ENCODE results near the gene NPW. TPM values are rescaled to one million over a fixed set of nuclear protein-coding genes. Genes with fewer than 3 reads are reported as not detected.

The NPW gene
- total and polyA plus RNA-seq, 9 of the 15 experiments (the other 6 are each of a cell fraction or from before 2014, with no cell fraction given): 0.14 to 4.0 (median 2.6) TPM; not detected in 4

DNA sequence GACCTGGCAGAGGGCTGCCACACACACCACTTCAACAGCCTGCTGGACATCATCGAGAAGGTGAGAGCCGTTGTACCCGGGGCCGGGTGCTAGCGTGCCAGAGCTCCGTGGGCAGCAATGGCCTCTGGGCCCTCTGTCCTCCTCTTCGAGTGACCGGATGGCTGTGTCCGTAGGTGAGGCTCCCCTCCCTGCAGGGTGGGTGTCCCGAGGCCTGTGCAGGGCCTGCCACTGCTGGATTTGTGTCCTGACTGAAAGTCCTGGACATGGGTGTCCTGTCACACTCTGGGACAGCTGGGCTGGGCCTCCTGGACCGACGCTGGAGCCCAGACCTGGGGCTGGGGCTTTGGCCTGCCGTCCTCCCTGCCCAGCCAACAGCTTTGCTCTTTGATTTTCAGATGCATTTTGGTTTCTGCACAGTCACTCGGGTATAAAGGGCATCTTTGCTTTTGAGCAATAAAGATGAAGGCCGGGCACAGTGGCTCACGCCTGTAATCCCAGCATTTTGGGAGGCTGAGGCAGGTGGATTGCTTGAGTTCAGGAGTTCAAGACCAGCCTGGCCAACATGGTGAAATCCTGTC, 44.9 kb downstream of the NPW start (continued):
- no peak for TF ChIP-seq TRIM25 (IDR thresholded peaks at IDR 0.05; ENCODE audit: borderline replicate concordance)
- TF ChIP-seq STAT6 (CRISPR knock-in tag; IDR thresholded peaks at IDR 0.05): no peak
- TF ChIP-seq ZNF146 (CRISPR knock-in tag; IDR thresholded peaks at IDR 0.05; ENCODE audit: unreplicated experiment): no peak
- no peak for TF ChIP-seq YBX1 (IDR thresholded peaks at IDR 0.05)
- TF ChIP-seq POLR2G (IDR thresholded peaks at IDR 0.05; ENCODE audit: low read depth, low read length): 0 out of 2 replicates have a peak, but pooled peaks have one; percentile 35

- TF ChIP-seq RBM25 (IDR thresholded peaks at IDR 0.05; ENCODE audit: low read depth, low read length, severe bottlenecking): no peak
- TF ChIP-seq ZNF146 (CRISPR knock-in tag; IDR thresholded peaks at IDR 0.05; ENCODE audit: unreplicated experiment): peak; percentile 99
- peaks cover 43% of the 10 kb centered on the region; the same call in 2 of the 3 replicates for H3K36me3 ChIP-seq (ENCODE audit: control insufficient read depth, insufficient read depth, low read length)
- no peaks in the 10 kb centered on the region for H3K27me3 ChIP-seq (ENCODE audit: control insufficient read depth in 2 of 2, insufficient read depth in 2 of 2, low read length in 2 of 2)
- H3K27ac ChIP-seq (ENCODE audit: extremely low read depth, low read depth, low read length): no peak overlapping the region
- ChIA-PET POLR2A (interaction anchor here (0.8 to 1.2 kb wide), 2 partner anchors 13 to 19 kb away, joined by 3 to 5 read pairs; no protein-coding TSS in a partner anchor), CTCF (ENCODE audit: low intra/inter-chr PET ratio) (no interaction called here)
- no peaks in the 10 kb centered on the region for H3K79me2 ChIP-seq (ENCODE audit: control insufficient read depth, insufficient read depth, low read length)
- H3K9me1 ChIP-seq (ENCODE audit: control insufficient read depth, insufficient read depth, low read length): no peaks in the 10 kb centered on the region
- H4K20me1 ChIP-seq (replicated peaks; ENCODE audit: control insufficient read depth, insufficient read depth, low read length): no peaks in the 10 kb centered on the region
- BruUV-seq (replicated peaks): no TSS peak
- WGBS (ENCODE audit: insufficient coverage, low coverage, missing lambda C conversion rate): 96% methylated on average over 11 of the region's 11 CpGs
- H2AFZ ChIP-seq (ENCODE audit: low read depth, low read length): no peak overlapping the region
- ATAC-seq (no peak), FAIRE-seq (no peak), DNase-seq (ENCODE audit: extremely low read depth in 1 of 4, low spot score in 3 of 4) (no peak)
- in situ Hi-C loops (cut with MboI): no loop called here
- intact Hi-C loops (cut with micrococcal nuclease): no loop called here
- no peak overlapping the region for H3K4me2 ChIP-seq (ENCODE audit: insufficient read depth, low read length)
- H3K9ac ChIP-seq (ENCODE audit: insufficient read depth in 1 of 2, low read depth in 2 of 2, low read length in 2 of 2): no peak overlapping the region
- H3K4me1 ChIP-seq (replicated peaks in 1 of 2; ENCODE audit: control insufficient read depth in 2 of 2, insufficient read depth in 2 of 2, low read length in 2 of 2): peaks cover 0 to 10% of the 10 kb centered on the region in 2 experiments; a peak in 2 of 5 replicates
- H3K4me3 ChIP-seq: no peak overlapping the region
- H3K9me3 ChIP-seq (replicated peaks; ENCODE audit: control insufficient read depth, insufficient read depth, low read depth, low read length): no peaks in the 10 kb centered on the region
Measured at GRCh38 chr16:2066139-2066538, 46.6 kb downstream of the NPW start.

Small RNA genes lying within 50 kb of the gene (small RNA-seq; reads per million reads assigned to genes)
- not detected for gene AC005363.2
- gene RN7SL219P: not detected

Other genes starting within 250 kb of the NPW start
Only the 7 nearest of the 34 such genes appear.
- not detected in 2 replicates for gene NOXO1, start 38.3 kb upstream of the NPW start, total RNA-seq (2014; rRNA removed)
- gene NOXO1, start 38.3 kb upstream of the NPW start, total RNA-seq (2014; rRNA removed; fragmentation: Illumina TruSeq; extraction: Trizol): not detected in 2 replicates
- not detected in 2 replicates for gene NOXO1, start 38.3 kb upstream of the NPW start, total RNA-seq (2015; rRNA removed; fragmentation: Illumina TruSeq; extraction: Trizol)
- not detected in 2 replicates for gene NOXO1, start 38.3 kb upstream of the NPW start, total RNA-seq (2021)
- not detected in 2 replicates for gene NOXO1, start 38.3 kb upstream of the NPW start, polyA plus RNA-seq (2011; rRNA removed)
- gene NOXO1, start 38.3 kb upstream of the NPW start, polyA plus RNA-seq (2014; fragmentation: Illumina TruSeq; extraction: Trizol): not detected in 2 replicates
- gene NOXO1, start 38.3 kb upstream of the NPW start, polyA plus RNA-seq (2014; fragmentation: Nextera tagmentation; extraction: Ambion mirVana): not detected
- gene NOXO1, start 38.3 kb upstream of the NPW start, polyA plus RNA-seq (2014; rRNA removed): not detected in 2 replicates
- gene GFER, start 35.6 kb upstream of the NPW start, total RNA-seq (2014; rRNA removed): 46.2 and 67.8 TPM in 2 replicates
- 10.1 and 15.6 TPM in 2 replicates for gene GFER, start 35.6 kb upstream of the NPW start, total RNA-seq (2014; rRNA removed; fragmentation: Illumina TruSeq; extraction: Trizol)
- gene GFER, start 35.6 kb upstream of the NPW start, total RNA-seq (2015; rRNA removed; fragmentation: Illumina TruSeq; extraction: Trizol): 22.9 and 26.3 TPM in 2 replicates
- 53.7 and 54.7 TPM in 2 replicates for gene GFER, start 35.6 kb upstream of the NPW start, total RNA-seq (2021)
- gene GFER, start 35.6 kb upstream of the NPW start, polyA plus RNA-seq (2011; rRNA removed): 16.5 and 28.7 TPM in 2 replicates
- gene GFER, start 35.6 kb upstream of the NPW start, polyA plus RNA-seq (2014; fragmentation: Illumina TruSeq; extraction: Trizol): 19.8 and 24.3 TPM in 2 replicates
- 1 to 10 TPM; 4.3 to 5.1 TPM for gene GFER, start 35.6 kb upstream of the NPW start, polyA plus RNA-seq (2014; fragmentation: Nextera tagmentation; extraction: Ambion mirVana)
- gene GFER, start 35.6 kb upstream of the NPW start, polyA plus RNA-seq (2014; rRNA removed): 45.4 and 46.8 TPM in 2 replicates
- gene SYNGR3, start 29.8 kb upstream of the NPW start, total RNA-seq (2014; rRNA removed): 69.2 and 110 TPM in 2 replicates
- 17.8 and 20.7 TPM in 2 replicates for gene SYNGR3, start 29.8 kb upstream of the NPW start, total RNA-seq (2014; rRNA removed; fragmentation: Illumina TruSeq; extraction: Trizol)
- 24.4 and 28.6 TPM in 2 replicates for gene SYNGR3, start 29.8 kb upstream of the NPW start, total RNA-seq (2015; rRNA removed; fragmentation: Illumina TruSeq; extraction: Trizol)
- gene SYNGR3, start 29.8 kb upstream of the NPW start, total RNA-seq (2021): 61.9 and 68.8 TPM in 2 replicates
- gene SYNGR3, start 29.8 kb upstream of the NPW start, polyA plus RNA-seq (2011; rRNA removed): 36.3 and 38.3 TPM in 2 replicates
- 41.5 and 44.1 TPM in 2 replicates for gene SYNGR3, start 29.8 kb upstream of the NPW start, polyA plus RNA-seq (2014; fragmentation: Illumina TruSeq; extraction: Trizol)
- gene SYNGR3, start 29.8 kb upstream of the NPW start, polyA plus RNA-seq (2014; fragmentation: Nextera tagmentation; extraction: Ambion mirVana): 1 to 10 TPM; 3.7 to 4.4 TPM
- gene SYNGR3, start 29.8 kb upstream of the NPW start, polyA plus RNA-seq (2014; rRNA removed): 47.7 and 69.1 TPM in 2 replicates
- gene ZNF598, start 10.0 kb upstream of the NPW start, total RNA-seq (2014; rRNA removed): 39.7 and 50.2 TPM in 2 replicates
- gene ZNF598, start 10.0 kb upstream of the NPW start, total RNA-seq (2014; rRNA removed; fragmentation: Illumina TruSeq; extraction: Trizol): 9.7 and 11.1 TPM in 2 replicates
- gene ZNF598, start 10.0 kb upstream of the NPW start, total RNA-seq (2015; rRNA removed; fragmentation: Illumina TruSeq; extraction: Trizol): 29.6 and 33.6 TPM in 2 replicates
- gene ZNF598, start 10.0 kb upstream of the NPW start, total RNA-seq (2021): 114 and 115 TPM in 2 replicates
- 17.1 and 28.0 TPM in 2 replicates for gene ZNF598, start 10.0 kb upstream of the NPW start, polyA plus RNA-seq (2011; rRNA removed)
- gene ZNF598, start 10.0 kb upstream of the NPW start, polyA plus RNA-seq (2014; fragmentation: Illumina TruSeq; extraction: Trizol): 30.3 and 61.9 TPM in 2 replicates
- under 1 TPM; 0.11 to 0.39 TPM for gene ZNF598, start 10.0 kb upstream of the NPW start, polyA plus RNA-seq (2014; fragmentation: Nextera tagmentation; extraction: Ambion mirVana)
- gene ZNF598, start 10.0 kb upstream of the NPW start, polyA plus RNA-seq (2014; rRNA removed): 77.4 and 97.5 TPM in 2 replicates
- 23.4 and 34.2 TPM in 2 replicates for gene NHERF2, start 7.1 kb downstream of the NPW start, total RNA-seq (2014; rRNA removed)
- gene NHERF2, start 7.1 kb downstream of the NPW start, total RNA-seq (2014; rRNA removed; fragmentation: Illumina TruSeq; extraction: Trizol): 2.0 and 2.6 TPM in 2 replicates
- gene NHERF2, start 7.1 kb downstream of the NPW start, total RNA-seq (2015; rRNA removed; fragmentation: Illumina TruSeq; extraction: Trizol): 11.2 and 12.9 TPM in 2 replicates
- 42.0 and 44.1 TPM in 2 replicates for gene NHERF2, start 7.1 kb downstream of the NPW start, total RNA-seq (2021)
- gene NHERF2, start 7.1 kb downstream of the NPW start, polyA plus RNA-seq (2011; rRNA removed): 12.5 and 16.4 TPM in 2 replicates
- 8.5 and 24.9 TPM in 2 replicates for gene NHERF2, start 7.1 kb downstream of the NPW start, polyA plus RNA-seq (2014; fragmentation: Illumina TruSeq; extraction: Trizol)
- gene NHERF2, start 7.1 kb downstream of the NPW start, polyA plus RNA-seq (2014; fragmentation: Nextera tagmentation; extraction: Ambion mirVana): under 1 TPM; 0.15 to 0.38 TPM
- gene NHERF2, start 7.1 kb downstream of the NPW start, polyA plus RNA-seq (2014; rRNA removed): 29.4 and 29.5 TPM in 2 replicates
- 58.8 and 76.7 TPM in 2 replicates for gene NTHL1, start 28.0 kb downstream of the NPW start, total RNA-seq (2014; rRNA removed)
- 3.6 and 6.7 TPM in 2 replicates for gene NTHL1, start 28.0 kb downstream of the NPW start, total RNA-seq (2014; rRNA removed; fragmentation: Illumina TruSeq; extraction: Trizol)
- 27.9 and 30.6 TPM in 2 replicates for gene NTHL1, start 28.0 kb downstream of the NPW start, total RNA-seq (2015; rRNA removed; fragmentation: Illumina TruSeq; extraction: Trizol)
- 43.5 and 54.2 TPM in 2 replicates for gene NTHL1, start 28.0 kb downstream of the NPW start, total RNA-seq (2021)
- 17.6 and 27.0 TPM in 2 replicates for gene NTHL1, start 28.0 kb downstream of the NPW start, polyA plus RNA-seq (2011; rRNA removed)
- 11.4 and 20.2 TPM in 2 replicates for gene NTHL1, start 28.0 kb downstream of the NPW start, polyA plus RNA-seq (2014; fragmentation: Illumina TruSeq; extraction: Trizol)
- 1 to 10 TPM; 1.1 to 4.7 TPM for gene NTHL1, start 28.0 kb downstream of the NPW start, polyA plus RNA-seq (2014; fragmentation: Nextera tagmentation; extraction: Ambion mirVana)
- 45.0 and 52.8 TPM in 2 replicates for gene NTHL1, start 28.0 kb downstream of the NPW start, polyA plus RNA-seq (2014; rRNA removed)
- gene TSC2, start 28.2 kb downstream of the NPW start, total RNA-seq (2014; rRNA removed): 20.3 and 28.1 TPM in 2 replicates
- 15.0 and 20.1 TPM in 2 replicates for gene TSC2, start 28.2 kb downstream of the NPW start, total RNA-seq (2014; rRNA removed; fragmentation: Illumina TruSeq; extraction: Trizol)
- 16.6 and 19.6 TPM in 2 replicates for gene TSC2, start 28.2 kb downstream of the NPW start, total RNA-seq (2015; rRNA removed; fragmentation: Illumina TruSeq; extraction: Trizol)
- 65.8 and 68.1 TPM in 2 replicates for gene TSC2, start 28.2 kb downstream of the NPW start, total RNA-seq (2021)
- gene TSC2, start 28.2 kb downstream of the NPW start, polyA plus RNA-seq (2011; rRNA removed): 15.5 and 35.5 TPM in 2 replicates
- 27.8 and 35.8 TPM in 2 replicates for gene TSC2, start 28.2 kb downstream of the NPW start, polyA plus RNA-seq (2014; fragmentation: Illumina TruSeq; extraction: Trizol)
- 1 to 10 TPM; 1.3 to 2.3 TPM for gene TSC2, start 28.2 kb downstream of the NPW start, polyA plus RNA-seq (2014; fragmentation: Nextera tagmentation; extraction: Ambion mirVana)
- 32.0 and 35.2 TPM in 2 replicates for gene TSC2, start 28.2 kb downstream of the NPW start, polyA plus RNA-seq (2014; rRNA removed)

All from K562 (cell line).